ENCODE data around the gene ARPC5L.

GRCh38 chr9:124861342-124862229 lies at the start of gene ARPC5L, which contains the start of gene RPL35:
- TF ChIP-seq CTCF (IDR thresholded peaks at IDR 0.05), result peak in 3 of 4 donors; percentile 12 to 22 (median 13)
- peak; percentile 88 for TF ChIP-seq POLR2A (IDR thresholded peaks at IDR 0.05)

All from right lobe of liver (tissue), 4 donors.